HG03575 (cell line): ENCODE measurements around the gene SPATC1L.

Source experiments
- ATAC-seq: cut with Tn5 transposase; IDR thresholded peaks from one replicate; pipeline ENCODE4 v1.9.1; 2021; ENCODE audit not compliant: unreplicated experiment, insufficient number of reproducible peaks, low FRiP score; ENCODE audit errors: extremely low read depth

Gene SPATC1L

GRCh38 chr21:46116776-46117585 lies 67.3 kb downstream of the SPATC1L start:
- no peak for ATAC-seq

GRCh38 chr21:46116189-46116775 lies 68.0 kb downstream of the SPATC1L start:
- no peak for ATAC-seq

- no peak for ATAC-seq
Measured at GRCh38 chr21:46115441-46116188, 68.6 kb downstream of the SPATC1L start.

- ATAC-seq, result no peak
Measured at GRCh38 chr21:46114963-46115362, 69.3 kb downstream of the SPATC1L start.

- no peak for ATAC-seq
Measured at GRCh38 chr21:46113497-46114176, 70.6 kb downstream of the SPATC1L start.

- ATAC-seq, result no peak
Measured at GRCh38 chr21:46112725-46113215, 71.5 kb downstream of the SPATC1L start.

GRCh38 chr21:46111857-46112724 lies 72.2 kb downstream of the SPATC1L start:
- no peak for ATAC-seq

- no peak for ATAC-seq
Measured at GRCh38 chr21:46111193-46111571, 73.1 kb downstream of the SPATC1L start.
